ENCODE measurements around the gene PTGDS. TPM values are rescaled to one million over a fixed set of nuclear protein-coding genes. Genes with fewer than 3 reads are reported as not detected.

The PTGDS gene
- total RNA-seq, 1 experiment from 2014 or later = 3.6 TPM

DNA sequence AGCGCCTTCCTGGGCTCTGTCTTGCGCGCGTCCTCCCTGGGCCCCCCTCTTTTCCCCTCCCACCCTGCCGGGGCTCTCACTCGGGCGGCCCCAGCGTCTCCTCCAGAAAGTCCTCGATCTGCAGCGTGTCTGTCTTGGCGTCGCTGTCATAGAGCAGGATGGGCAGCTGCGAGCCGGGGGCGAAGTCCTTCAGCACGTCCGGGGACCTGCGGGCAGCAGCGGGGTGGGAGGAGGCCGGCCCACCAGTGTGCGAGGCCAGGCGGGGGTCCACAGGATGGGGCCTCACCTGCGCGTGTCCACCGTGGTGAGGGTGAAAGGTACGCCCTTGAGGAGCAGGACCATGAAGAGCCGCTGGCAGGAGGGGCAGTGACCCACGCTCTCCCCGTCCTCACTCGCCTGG lies 18.1 kb downstream of the PTGDS start:
- Histone ChIP-seq H4K20me1 (ENCODE audit: control insufficient read depth, insufficient read depth, insufficient read length) (no peaks in the 10 kb centered on the region), H3K4me2 (ENCODE audit: insufficient read depth, insufficient read length, low read length) (no peak overlapping the region), H4K91ac (ENCODE audit: insufficient read length, low read depth, low read length) (no peak overlapping the region), H3K23me2 (ENCODE audit: insufficient read length, low read depth, low read length, poor library complexity, severe bottlenecking) (peaks cover 6% of the 10 kb centered on the region), H2BK12ac (ENCODE audit: insufficient read length, low read depth, low read length) (no peak overlapping the region), H2BK15ac (ENCODE audit: low read depth, low read length) (no peak overlapping the region), H2AFZ (ENCODE audit: low read length) (no peak overlapping the region), H4K8ac (replicated peaks; ENCODE audit: insufficient read length, low read depth, low read length) (no peak overlapping the region), H3K27me3 (ENCODE audit: insufficient read depth, low read length) (no peaks in the 10 kb centered on the region), H2AK5ac (ENCODE audit: insufficient read length, low read length) (no peak overlapping the region), H3K27ac (ENCODE audit: insufficient read length, low read depth, low read length) (no peak overlapping the region), H3K18ac (ENCODE audit: insufficient read length, low read depth, low read length) (no peak overlapping the region), H4K5ac (ENCODE audit: insufficient read length, low read depth, low read length) (no peak overlapping the region), H3K4ac (ENCODE audit: low read depth, low read length) (no peak overlapping the region), H2BK5ac (ENCODE audit: insufficient read length, low read length) (no peak overlapping the region), H3K14ac (ENCODE audit: insufficient read depth, low read length) (no peak overlapping the region), H3T11ph (ENCODE audit: low read length) (no peak overlapping the region), H3K4me1 (ENCODE audit: insufficient read depth, low read length) (no peaks in the 10 kb centered on the region), H2BK120ac (ENCODE audit: low read depth, low read length, poor library complexity, severe bottlenecking) (no peak overlapping the region), H3K56ac (ENCODE audit: insufficient read length, low read depth, low read length) (no peak overlapping the region), H3K79me2 (ENCODE audit: insufficient read depth, low read length) (no peaks in the 10 kb centered on the region), H3K9me3 (ENCODE audit: control insufficient read depth, low read depth, low read length) (no peaks in the 10 kb centered on the region), H3K9ac (ENCODE audit: extremely low read depth, insufficient read length, low read length) (no peak overlapping the region), H3K79me1 (ENCODE audit: insufficient read depth, low read depth, low read length, poor library complexity, severe bottlenecking) (no peaks in the 10 kb centered on the region), H2BK20ac (ENCODE audit: low read depth, low read length, poor library complexity, severe bottlenecking) (no peak overlapping the region), H3K23ac (ENCODE audit: insufficient read length, low read depth, low read length) (no peak overlapping the region)
- WGBS (ENCODE audit: extremely low coverage, insufficient read length, low lambda C conversion rate) = no CpG with 5 or more reads among the region's 30 CpGs
- TF ChIP-seq CTCF (conservative IDR thresholded peaks at IDR 0.05) = no peak
- H3K27me3 Mint-ChIP-seq (ENCODE audit: low read depth) = peaks cover 19% of the 10 kb centered on the region
- no peak overlapping the region for H3K27ac Mint-ChIP-seq
- peaks cover 9 to 10% of the 10 kb centered on the region in 2 experiments; a peak in 3 of 5 replicates for H3K9me3 Mint-ChIP-seq
- H3K4me1 Mint-ChIP-seq = peaks cover 9 to 12% of the 10 kb centered on the region in 2 experiments
- DNase-seq = no peak
- no peak overlapping the region for H3K4me3 Mint-ChIP-seq
- H3K36me3 Mint-ChIP-seq (ENCODE audit: insufficient read depth in 1 of 3, low read depth in 3 of 3) = peaks cover 2 to 8% (median 2%) of the 10 kb centered on the region in 3 experiments; a peak in 5 of 7 replicates
